DOHH2 (cell line): ENCODE results near the gene HOTAIR.

ENCODE experiments used
- EZH2phosphoT487 ChIP-seq: fragments of 200-600 bp; sonication (generic); IDR thresholded peaks from 2 replicates; pipeline ENCODE4 v1.6.1; 2017; ENCODE audit warnings: borderline replicate concordance, mild to moderate bottlenecking, antibody characterized with exemption, low read length, moderate library complexity, mixed read lengths
- TF ChIP-seq, protein P1 (sequence below): fragments of 200-600 bp; sonication (generic); IDR thresholded peaks from one replicate; pipeline ENCODE4 v1.5.1; 2014; ENCODE audit warnings: antibody characterized with exemption, mild to moderate bottlenecking, low read depth, low read length; ENCODE audit not compliant: poor library complexity, severe bottlenecking

DNA sequence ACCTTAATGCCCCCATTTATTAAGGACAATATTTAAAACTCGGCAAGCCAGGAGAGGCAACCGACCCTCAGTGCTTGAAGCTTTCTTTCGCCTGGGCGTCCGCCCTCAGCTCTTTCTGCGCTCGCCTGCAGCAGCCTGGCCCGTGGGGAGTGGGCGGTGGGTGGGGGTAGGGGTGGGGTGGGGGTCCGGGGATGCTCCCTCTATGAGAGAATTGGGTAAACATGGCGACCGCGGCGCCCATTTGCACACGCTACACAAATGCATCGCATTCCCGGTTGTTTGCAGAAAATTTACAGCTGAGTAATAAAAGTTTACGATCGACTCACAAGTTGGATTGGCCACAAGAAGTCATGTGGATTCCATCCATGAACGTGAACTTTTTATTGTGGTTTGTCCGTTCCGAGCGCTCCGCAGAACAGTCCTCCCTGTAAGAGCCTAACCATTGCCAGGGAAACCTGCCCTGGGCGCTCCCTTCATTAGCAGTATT is 41.8 kb upstream of the HOTAIR start:
- TF ChIP-seq, protein P1, sequence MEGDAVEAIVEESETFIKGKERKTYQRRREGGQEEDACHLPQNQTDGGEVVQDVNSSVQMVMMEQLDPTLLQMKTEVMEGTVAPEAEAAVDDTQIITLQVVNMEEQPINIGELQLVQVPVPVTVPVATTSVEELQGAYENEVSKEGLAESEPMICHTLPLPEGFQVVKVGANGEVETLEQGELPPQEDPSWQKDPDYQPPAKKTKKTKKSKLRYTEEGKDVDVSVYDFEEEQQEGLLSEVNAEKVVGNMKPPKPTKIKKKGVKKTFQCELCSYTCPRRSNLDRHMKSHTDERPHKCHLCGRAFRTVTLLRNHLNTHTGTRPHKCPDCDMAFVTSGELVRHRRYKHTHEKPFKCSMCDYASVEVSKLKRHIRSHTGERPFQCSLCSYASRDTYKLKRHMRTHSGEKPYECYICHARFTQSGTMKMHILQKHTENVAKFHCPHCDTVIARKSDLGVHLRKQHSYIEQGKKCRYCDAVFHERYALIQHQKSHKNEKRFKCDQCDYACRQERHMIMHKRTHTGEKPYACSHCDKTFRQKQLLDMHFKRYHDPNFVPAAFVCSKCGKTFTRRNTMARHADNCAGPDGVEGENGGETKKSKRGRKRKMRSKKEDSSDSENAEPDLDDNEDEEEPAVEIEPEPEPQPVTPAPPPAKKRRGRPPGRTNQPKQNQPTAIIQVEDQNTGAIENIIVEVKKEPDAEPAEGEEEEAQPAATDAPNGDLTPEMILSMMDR, result no peak
- TF ChIP-seq EZH2phosphoT487, result no peak
